HG03469 (cell line): ENCODE results near the gene ZNF319.

Experiments used
- ATAC-seq: cut with Tn5 transposase; IDR thresholded peaks from one replicate; pipeline ENCODE4 v1.9.1; 2021; ENCODE audit warnings: mild to moderate bottlenecking, moderate library complexity, moderate number of reproducible peaks; ENCODE audit not compliant: unreplicated experiment

ZNF319 gene

DNA sequence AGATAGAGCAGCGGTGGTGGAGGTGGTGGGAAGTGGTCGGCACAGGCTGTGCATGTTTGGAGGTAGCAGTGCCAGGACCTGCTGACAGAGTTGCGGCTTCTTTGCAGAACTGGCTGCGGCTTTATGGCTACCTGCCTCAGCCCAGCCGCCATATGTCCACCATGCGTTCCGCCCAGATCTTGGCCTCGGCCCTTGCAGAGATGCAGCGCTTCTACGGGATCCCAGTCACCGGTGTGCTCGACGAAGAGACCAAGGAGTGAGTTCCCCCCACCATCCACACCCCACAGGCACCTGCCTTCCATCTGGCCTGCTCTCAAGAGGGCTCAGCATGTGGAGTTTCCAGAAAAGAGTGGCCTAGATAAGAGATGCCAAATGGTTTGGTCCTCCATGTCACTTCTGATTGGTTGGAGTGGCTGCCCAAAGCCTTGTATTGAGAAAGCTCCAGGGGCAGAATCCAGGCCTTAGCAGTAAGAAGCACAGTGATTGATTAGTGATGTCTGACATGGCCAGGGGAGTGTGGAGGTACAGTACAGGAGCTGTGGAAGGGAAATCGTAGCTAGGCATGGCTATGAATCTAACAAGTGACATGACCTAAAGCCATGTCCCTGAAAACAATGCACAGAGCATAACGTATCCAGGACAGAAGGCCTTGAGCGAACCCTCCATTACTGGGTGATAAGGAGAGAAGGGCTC lies 37.0 kb upstream of the ZNF319 start:
- no peak for ATAC-seq

DNA sequence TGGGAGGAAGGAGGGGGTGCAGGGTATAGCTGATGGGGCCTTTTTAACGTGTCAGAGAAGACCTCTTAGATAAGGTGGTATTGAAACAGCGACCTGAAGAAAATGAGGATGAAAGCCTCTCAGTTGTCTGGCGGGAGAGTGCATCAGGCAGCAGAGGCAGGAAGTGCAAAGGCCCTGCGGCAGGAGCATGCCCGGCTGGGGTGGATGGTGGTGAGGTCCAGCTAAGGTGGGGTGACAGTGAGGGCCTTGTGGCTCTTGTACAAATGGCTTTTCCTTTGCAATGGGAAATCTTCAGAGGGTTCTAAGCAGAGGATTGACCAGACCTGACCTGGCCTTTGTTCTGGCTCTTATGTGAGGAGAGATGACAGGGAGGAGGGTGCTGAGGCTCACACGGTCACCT lies 36.5 kb upstream of the ZNF319 start:
- no peak for ATAC-seq

DNA sequence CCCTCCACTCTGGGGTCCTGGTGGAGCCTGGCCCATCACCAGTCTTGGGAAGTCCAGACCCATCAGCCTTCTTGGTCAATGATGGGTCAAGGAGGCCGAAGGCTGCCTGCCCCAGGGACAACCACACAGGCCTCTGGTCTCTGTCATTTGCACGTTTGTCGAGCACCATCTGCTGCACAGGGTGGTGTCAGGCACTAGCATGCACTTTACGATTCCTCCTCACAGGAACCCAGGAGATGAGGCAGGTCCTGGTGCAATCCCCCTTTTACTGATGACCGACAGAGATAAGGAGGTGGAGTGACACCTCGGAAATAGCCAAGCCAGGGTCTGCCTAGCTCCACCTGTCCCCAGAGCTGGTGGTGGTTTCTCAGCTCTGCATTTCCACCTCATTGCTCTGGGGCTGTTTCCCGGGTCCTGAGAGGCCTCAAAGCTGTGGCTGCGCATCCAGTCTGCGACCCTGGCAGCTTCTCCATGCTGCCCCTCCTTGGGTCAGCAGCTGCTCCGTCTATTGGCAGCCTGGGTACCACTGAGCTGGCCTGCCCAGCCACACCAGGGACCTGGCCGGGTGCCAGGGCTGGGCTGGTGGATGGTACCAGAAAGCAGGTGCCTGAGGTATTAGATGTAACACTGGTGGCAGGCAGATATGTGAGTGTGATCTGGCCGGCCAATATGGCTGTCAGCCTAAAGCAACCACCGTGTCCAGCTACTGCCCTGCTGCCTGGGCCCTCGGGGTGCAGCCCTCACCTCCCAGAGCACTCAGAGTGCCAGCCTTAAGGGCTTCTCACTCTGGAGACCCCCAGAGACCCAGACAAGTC lies 35.1 kb upstream of the ZNF319 start:
- ATAC-seq = no peak

DNA sequence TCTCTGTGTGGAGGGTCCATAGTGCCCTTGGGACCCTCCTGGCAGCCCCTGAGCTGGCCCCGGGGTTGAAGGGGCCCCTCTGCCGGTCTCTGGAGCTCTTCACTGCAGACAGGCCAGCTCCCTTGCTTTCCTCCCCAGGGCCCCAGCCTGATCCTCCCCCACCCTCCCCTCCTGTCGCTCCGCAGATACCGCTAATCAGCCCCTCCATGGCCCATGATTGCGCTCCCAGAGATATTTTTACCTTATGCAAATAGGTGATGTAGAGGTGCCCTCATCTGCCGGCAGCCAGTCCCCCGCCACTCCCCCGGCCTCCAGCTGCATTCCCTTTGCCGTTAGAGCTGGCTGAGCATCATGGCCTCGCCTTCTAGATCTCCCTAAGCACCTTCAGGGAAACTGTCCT lies 34.3 kb upstream of the ZNF319 start:
- ATAC-seq = no peak

DNA sequence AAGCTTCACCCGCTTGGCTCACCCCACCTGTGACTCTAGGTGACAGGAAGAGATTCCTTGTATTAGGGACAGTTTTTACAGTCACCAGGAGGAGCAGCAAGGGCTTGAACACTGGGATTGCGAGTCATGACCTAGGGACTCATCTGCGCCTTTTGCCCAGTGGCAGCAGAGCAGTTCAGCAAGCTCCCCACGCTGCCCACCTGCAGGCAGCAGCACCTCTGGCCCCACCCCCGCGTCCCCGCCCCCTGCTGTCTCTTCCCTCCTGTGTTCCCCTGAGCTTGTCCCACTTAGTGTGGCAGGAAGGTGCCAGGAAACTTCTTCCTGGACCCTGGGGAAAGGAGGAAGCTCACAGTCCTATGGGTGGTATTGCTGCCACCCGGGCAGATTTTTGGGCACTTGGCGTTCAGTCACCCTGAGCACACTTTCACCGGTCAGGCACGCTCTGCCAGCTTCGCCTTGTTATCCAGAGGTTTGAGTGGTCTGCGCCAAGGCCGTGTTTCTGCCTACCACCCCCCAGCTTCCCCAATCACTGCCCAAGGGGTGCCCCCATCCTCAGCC lies 33.7 kb upstream of the ZNF319 start:
- ATAC-seq = no peak

DNA sequence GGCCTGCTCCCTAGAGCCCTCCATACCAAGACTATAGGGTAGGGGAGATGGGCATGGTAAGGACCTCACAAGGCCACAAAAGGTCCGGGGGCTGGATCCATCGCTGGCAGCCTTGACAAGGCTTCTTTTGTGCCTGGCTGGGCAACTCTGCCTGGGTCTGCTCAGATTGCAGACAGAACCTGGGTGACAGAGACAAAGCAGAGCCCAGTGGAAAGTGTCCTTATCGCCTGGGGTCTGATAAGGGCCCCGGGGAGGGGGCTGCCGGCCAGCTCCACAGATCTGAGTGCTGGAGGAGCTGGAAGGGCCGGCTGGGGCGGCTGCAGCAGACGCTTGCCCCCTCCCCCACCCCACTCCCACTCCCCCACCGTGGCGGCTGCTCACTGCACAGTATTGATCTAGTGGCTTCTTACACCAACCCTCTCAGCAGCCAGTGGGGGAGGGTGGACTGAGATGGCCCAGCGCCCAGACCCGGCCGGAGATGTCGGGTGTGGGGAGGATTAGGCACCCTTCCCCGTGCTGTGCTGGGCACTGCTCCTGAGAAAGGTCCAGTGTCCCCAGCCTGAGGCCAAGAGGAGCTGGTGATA lies 32.3 kb upstream of the ZNF319 start:
- no peak for ATAC-seq

- no peak for ATAC-seq
These were observed 30.7 kb upstream of the ZNF319 start for GRCh38 chr16:58031016-58031800.

DNA sequence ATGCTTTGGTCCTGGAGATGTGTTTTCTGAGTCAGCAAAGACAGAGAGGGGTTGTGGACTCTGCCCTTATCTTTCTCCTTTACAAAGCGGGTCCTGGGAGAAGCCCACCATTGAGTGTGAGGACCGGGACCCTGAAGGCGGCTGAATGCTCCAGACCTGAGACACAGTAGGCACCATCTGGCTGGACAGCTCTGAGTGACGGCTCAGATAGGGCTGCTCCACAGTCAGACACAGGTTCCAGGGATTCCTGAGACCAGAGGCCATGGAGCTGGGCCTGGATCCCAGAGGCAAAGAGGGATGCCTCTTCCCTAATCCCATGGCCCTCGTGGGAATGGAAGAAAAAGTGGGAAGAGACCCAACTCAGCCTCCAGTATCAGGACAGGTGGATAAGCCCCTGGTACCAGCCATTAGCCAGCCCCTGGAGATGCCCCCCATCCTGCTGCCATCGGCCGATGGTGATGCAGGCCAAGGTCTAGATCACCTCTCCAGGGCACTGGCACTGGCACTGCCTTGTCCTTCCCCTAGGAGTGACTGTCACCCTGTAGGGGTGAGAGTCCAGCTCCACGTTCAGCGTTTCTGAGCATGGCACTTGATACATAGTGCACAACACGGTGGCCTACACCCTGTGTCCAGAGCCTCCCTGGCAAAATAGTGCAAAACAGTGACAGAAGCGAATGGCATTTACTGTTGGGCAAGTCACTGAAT lies 29.8 kb upstream of the ZNF319 start:
- ATAC-seq = no peak

DNA sequence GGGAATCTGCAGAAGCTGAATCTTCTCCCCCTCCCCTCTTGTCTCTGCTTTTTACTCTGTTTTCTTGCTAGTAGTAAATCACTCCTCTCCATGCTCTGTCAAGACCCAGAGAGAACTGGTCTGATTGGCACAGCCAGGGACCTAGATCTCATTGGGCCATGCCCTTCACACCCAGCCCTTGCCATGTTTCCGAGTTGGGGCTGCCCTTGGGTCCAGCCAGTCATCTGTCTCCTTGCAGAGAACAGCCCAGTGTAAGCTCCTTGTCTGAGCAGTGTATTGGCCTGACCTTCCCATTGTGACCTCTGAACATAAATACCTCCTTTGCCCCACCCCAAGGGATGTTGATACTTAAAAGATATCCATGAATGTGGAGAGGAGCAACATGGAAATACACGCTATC lies 28.9 kb upstream of the ZNF319 start:
- ATAC-seq = no peak

- no peak for ATAC-seq
These were observed 28.1 kb upstream of the ZNF319 start for GRCh38 chr16:58028541-58029070.

DNA sequence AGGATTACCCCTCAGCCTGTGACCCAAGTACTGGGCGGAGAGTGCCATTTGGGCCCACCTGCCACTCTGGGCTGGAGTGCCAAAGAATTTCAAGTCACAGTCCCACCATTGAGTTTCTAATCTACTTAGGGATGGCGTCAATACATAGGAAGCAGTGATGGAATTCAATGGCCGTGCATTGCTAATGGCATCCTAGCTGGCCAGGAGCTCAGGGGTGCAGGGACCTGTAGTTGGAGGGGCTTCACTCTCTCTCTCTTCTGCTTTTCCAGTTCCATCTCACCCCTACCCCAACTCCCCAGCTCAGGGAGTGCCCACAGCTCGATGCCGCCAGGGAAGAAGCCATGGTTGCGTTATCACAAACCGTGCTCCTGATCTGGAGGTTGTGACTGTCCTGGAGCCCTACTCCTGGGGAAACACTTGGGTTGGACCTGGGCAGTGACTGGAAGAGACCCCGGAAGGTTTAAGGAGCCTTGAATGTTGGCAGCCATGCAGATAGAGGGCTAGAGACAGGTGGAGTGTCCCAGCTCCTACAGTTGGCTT lies 27.5 kb upstream of the ZNF319 start:
- ATAC-seq = no peak

DNA sequence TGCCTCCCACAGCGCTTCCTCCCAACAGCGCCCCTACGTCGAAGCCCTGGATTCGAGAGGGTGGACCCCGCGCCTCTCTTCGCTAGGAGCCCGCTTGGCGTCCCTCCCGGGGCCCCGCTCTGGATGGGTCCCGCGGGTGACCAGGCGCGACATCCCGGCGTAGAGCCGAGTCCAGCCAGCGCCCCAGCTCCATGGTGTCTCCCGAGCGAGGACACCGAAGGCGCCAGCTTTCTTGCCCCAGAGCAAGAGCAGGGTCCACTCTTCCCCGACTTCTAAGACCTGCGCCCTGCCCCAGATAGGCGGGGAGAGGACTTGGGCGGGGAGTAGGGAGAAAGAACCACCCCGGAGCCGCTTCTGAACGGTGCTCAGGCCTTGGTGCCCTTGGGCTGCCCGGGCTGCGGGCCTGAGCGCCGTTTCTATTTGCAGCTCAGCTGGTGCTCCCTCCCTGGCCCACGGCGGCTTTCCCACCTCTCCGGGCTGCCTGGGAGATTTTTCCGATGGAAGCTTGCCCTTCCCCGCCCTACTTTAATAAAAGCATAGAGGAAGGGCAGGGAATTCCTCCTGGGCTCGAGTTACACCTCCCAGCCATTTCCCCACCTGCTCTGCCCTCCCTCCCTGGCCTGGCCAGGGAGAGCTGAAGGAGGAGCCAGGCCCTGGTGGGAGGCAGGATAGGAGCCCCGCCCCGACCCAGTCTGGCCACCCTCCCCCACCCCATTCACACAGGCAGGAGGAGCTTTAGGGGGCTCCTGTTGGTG lies 26.9 kb upstream of the ZNF319 start:
- no peak for ATAC-seq

DNA sequence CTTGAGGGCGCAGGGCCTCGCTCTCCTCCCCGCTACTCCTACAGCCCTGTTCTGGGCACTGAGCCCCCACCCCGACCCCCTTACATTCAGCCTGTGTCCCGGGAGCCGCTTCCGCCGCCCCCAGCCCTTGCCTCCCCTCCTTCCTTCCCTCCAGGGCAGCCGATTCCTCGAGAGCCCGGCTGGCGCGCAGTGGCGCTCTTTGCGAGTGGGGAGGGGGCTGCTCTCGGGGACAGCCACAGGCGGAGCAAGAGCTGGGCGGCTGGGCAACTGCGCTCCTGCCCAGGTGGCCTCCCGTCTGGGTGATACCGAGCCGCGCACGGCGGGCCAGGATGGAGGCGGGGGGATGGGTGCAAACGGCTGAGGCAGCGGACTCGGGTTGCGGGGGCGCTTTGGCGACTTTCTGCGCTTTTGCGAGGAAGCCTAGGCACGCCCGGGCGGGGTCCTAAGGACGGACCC lies 26.3 kb upstream of the ZNF319 start:
- no peak for ATAC-seq

GRCh38 chr16:58026139-58026704 lies 25.8 kb upstream of the ZNF319 start:
- ATAC-seq = no peak

GRCh38 chr16:58025351-58026138 lies 25.1 kb upstream of the ZNF319 start, which contains the start of gene MMP15:
Gene MMP15 (plus strand): TSS chr16:58025754. CDS start chr16:58026351, 597 bp downstream.
- ATAC-seq = no peak

GRCh38 chr16:58024486-58025350 lies 24.2 kb upstream of the ZNF319 start:
- ATAC-seq = no peak
